HCT116 (cell line): ENCODE data around the gene BRSK1. TPM values are rescaled to one million over a fixed set of nuclear protein-coding genes. Genes with fewer than 3 reads are reported as not detected.

Source experiments
- ATAC-seq: fragments of 200-7000 bp; cut with Tn5 transposase; 2 replicates; pipeline ENCODE4 v1.9.1; 2020; ENCODE audit warnings: mild to moderate bottlenecking, moderate library complexity
- Bru-seq: library from RNA; stranded (reverse); fragments of 400-500 nt; gene quantifications from one replicate; lab custom pipeline; 2021; lab: Mats Ljungman, UMichigan
- BruChase-seq, 2 experiments: library from RNA; stranded (reverse); fragments of 400-500 nt; gene quantifications; one replicate each; lab custom pipeline; 2021; lab: Mats Ljungman, UMichigan
- BruUV-seq: library from RNA; stranded (reverse); fragments of 400-500 nt; replicated peaks from 2 replicates; lab custom pipeline; 2021; lab: Mats Ljungman, UMichigan
- CTCF ChIA-PET: fragments of 300-600 bp; sonication (Branson Sonifier 250); formaldehyde crosslinking; loops from one replicate; lab custom pipeline; 2021; ENCODE audit warnings: antibody characterized with exemption; lab: Charles Lee
- POLR2A ChIA-PET: fragments of 300-600, 350-600 bp; sonication (Branson Sonifier 250); formaldehyde crosslinking; loops from one replicate; lab custom pipeline; 2021; ENCODE audit warnings: antibody characterized with exemption; lab: Charles Lee
- RAD21 ChIA-PET, 2 experiments: fragments of 300-600 bp; sonication (Branson Sonifier 250); formaldehyde crosslinking; loops; one replicate each; lab custom pipeline; 2023; ENCODE audit warnings: low total read pairs in 2 of 2; ENCODE audit not compliant: uncharacterized antibody in 2 of 2, unreplicated experiment in 2 of 2, low non-redundant PET in 1 of 2; lab: Charles Lee
- DNase-seq: peaks from one replicate; pipeline ENCODE4 v3.0.0-alpha.2; 2010; ENCODE audit warnings: low read depth, low spot score
- H2AFZ ChIP-seq: fragments of 200-600 bp; shearing (Covaris generic), sonication (generic); 2 replicates; pipeline ENCODE4 v1.6.1; 2017; ENCODE audit warnings: low read depth, mixed run types, mixed read lengths, antibody characterized with exemption, low read length; ENCODE audit not compliant: poor library complexity, severe bottlenecking
- H3K27ac ChIP-seq: 2 replicates; pipeline ENCODE4 v1.5.1; 2012; ENCODE audit warnings: low read depth, low read length
- H3K27me3 ChIP-seq: fragments of 200-600 bp; sonication (generic); 2 replicates; pipeline ENCODE4 v1.6.1; 2016; ENCODE audit warnings: mixed run types, low read length, mixed read lengths; ENCODE audit not compliant: insufficient read depth
- H3K36me3 ChIP-seq, 2 experiments: fragments of 200-500 bp in 1 of 2; fragments of 200-600 bp in 1 of 2; sonication (Bioruptor generic) in 1 of 2; sonication (generic) in 1 of 2; 2 replicates each; pipeline versions ENCODE4 v1.5.1 to v1.6.1; 2014 to 2016; ENCODE audit warnings: low read length in 2 of 2, inconsistent platforms in 1 of 2, mixed read lengths in 1 of 2, mixed run types in 1 of 2; ENCODE audit not compliant: insufficient read depth in 2 of 2, control insufficient read depth in 1 of 2
- H3K4me1 ChIP-seq, 2 experiments: fragments of 200-600 bp in 1 of 2; sonication (generic) in 1 of 2; 2 replicates each; pipeline versions ENCODE4 v1.5.1 to v1.6.1; 2012 to 2017; ENCODE audit warnings: low read length in 2 of 2, inconsistent platforms in 1 of 2, mild to moderate bottlenecking in 1 of 2, mixed read lengths in 1 of 2, mixed run types in 1 of 2, moderate library complexity in 1 of 2; ENCODE audit not compliant: insufficient read depth in 2 of 2, control insufficient read depth in 1 of 2
- H3K4me2 ChIP-seq: fragments of 200-600 bp; sonication (generic); 2 replicates; pipeline ENCODE4 v1.6.1; 2017; ENCODE audit warnings: mixed run types, low read length, mixed read lengths
- H3K4me3 ChIP-seq, 2 experiments: fragments of 200-600 bp in 1 of 2; sonication (generic) in 1 of 2; replicated peaks in 1 of 2; 2 replicates each; pipeline ENCODE4 v1.5.1; 2011 to 2016; ENCODE audit warnings: low read length in 2 of 2, control low read depth in 1 of 2, low read depth in 1 of 2, mild to moderate bottlenecking in 1 of 2, mixed read lengths in 1 of 2, mixed run types in 1 of 2
- H3K79me2 ChIP-seq: fragments of 200-600 bp; sonication (generic); 2 replicates; pipeline ENCODE4 v1.6.1; 2017; ENCODE audit warnings: mild to moderate bottlenecking, mixed run types, low read length, moderate library complexity, mixed read lengths; ENCODE audit not compliant: insufficient read depth
- H3K9ac ChIP-seq: fragments of 200-600 bp; sonication (generic); 2 replicates; pipeline ENCODE4 v1.6.1; 2016; ENCODE audit warnings: low read length, mixed read lengths
- H3K9me2 ChIP-seq: fragments of 200-600 bp; sonication (generic), shearing (Covaris generic); 2 replicates; pipeline ENCODE4 v1.6.1; 2017; ENCODE audit warnings: mixed run types, mild to moderate bottlenecking, moderate library complexity; ENCODE audit not compliant: insufficient read depth
- H3K9me3 ChIP-seq, 2 experiments: fragments of 200-500 bp in 1 of 2; fragments of 200-600 bp in 1 of 2; sonication (Bioruptor generic) in 1 of 2; sonication (generic) in 1 of 2; 2 replicates each; pipeline ENCODE4 v1.6.1; 2014 to 2017; ENCODE audit warnings: low read length in 2 of 2, mixed read lengths in 2 of 2, inconsistent platforms in 1 of 2, low read depth in 1 of 2, mild to moderate bottlenecking in 1 of 2, mixed run types in 1 of 2, moderate library complexity in 1 of 2; ENCODE audit not compliant: control insufficient read depth in 1 of 2, insufficient read depth in 1 of 2
- H4K20me1 ChIP-seq: fragments of 200-600 bp; sonication (generic), shearing (Covaris generic); 2 replicates; pipeline ENCODE4 v1.6.1; 2017; ENCODE audit warnings: mixed run types, mild to moderate bottlenecking, moderate library complexity; ENCODE audit not compliant: insufficient read depth
- ATF3 ChIP-seq: IDR thresholded peaks from 2 replicates; pipeline ENCODE4 v1.6.1; 2012
- EZH2 ChIP-seq: fragments of 200-600 bp; sonication (generic); IDR thresholded peaks from 2 replicates; pipeline ENCODE4 v1.6.1; 2017; ENCODE audit warnings: antibody characterized with exemption, mixed run types
- FOSL1 ChIP-seq: IDR thresholded peaks from 2 replicates; pipeline ENCODE4 v1.6.1; 2012; ENCODE audit warnings: low read depth
- RAD21 ChIP-seq: IDR thresholded peaks from 2 replicates; pipeline ENCODE4 v1.6.1; 2012; ENCODE audit warnings: low read depth, mild to moderate bottlenecking
- SP1 ChIP-seq: IDR thresholded peaks from 2 replicates; pipeline ENCODE4 v1.6.1; 2012; ENCODE audit warnings: low read depth
- SRF ChIP-seq: IDR thresholded peaks from 2 replicates; pipeline ENCODE4 v1.6.1; 2012; ENCODE audit warnings: low read depth
- YY1 ChIP-seq: IDR thresholded peaks from 2 replicates; pipeline ENCODE4 v1.6.1; 2011; ENCODE audit warnings: low read length, low read depth, moderate library complexity, mild to moderate bottlenecking; ENCODE audit not compliant: insufficient replicate concordance; ENCODE audit errors: extremely low read depth
- ZFX ChIP-seq: fragments of 450-650 bp; IDR thresholded peaks from 2 replicates; pipeline ENCODE4 v1.6.1; 2017
- intact Hi-C: fragments of 100-400 bp; cut with micrococcal nuclease; formaldehyde crosslinking; loops from 2 replicates; pipeline ENCODE4 v1.10.0; 2022
- long read RNA-seq: library from polyadenylated mRNA; unstranded; transcript quantifications from one replicate; pipeline ENCODE4 v2.0.0, GENCODE V29; 2021; ENCODE audit not compliant: unreplicated experiment
- polyA plus RNA-seq: library from polyadenylated mRNA; unstranded; fragments of >200 nt; gene quantifications from 2 replicates; pipeline ENCODE4 v1.2.1, GENCODE V29; 2012; ENCODE audit warnings: missing spikeins
- total RNA-seq: library from RNA; stranded (reverse); gene quantifications from one replicate; pipeline ENCODE4 v1.2.1, GENCODE V29; 2021; ENCODE audit not compliant: unreplicated experiment

Gene BRSK1
- total RNA-seq (33.3 TPM), Bru-seq, nascent RNA (percentile 57 among the genes with signal in this experiment), BruChase-seq, experiment 1, labeled RNA remaining after a 6-hour chase (percentile 70 among the genes with signal in this experiment), BruChase-seq, experiment 2, labeled RNA remaining after a 2-hour chase (percentile 62 among the genes with signal in this experiment)
- polyA plus RNA-seq: 37.7 and 47.8 TPM in 2 replicates
- long read RNA-seq, partial matches to known transcripts: 1 of 13 reads
- long read RNA-seq, other reads (novel, unspliced or antisense): 12 of 13 reads

GRCh38 chr19:55283548-55284377, at the start of gene BRSK1:
TSS of gene BRSK1 (plus strand) at chr19:55283997. CDS start at chr19:55284443, 446 bp downstream.
- ATAC-seq: peak; percentile 3; the same call in 1 of the 2 replicates
- Histone ChIP-seq H3K36me3 (no peaks in the 10 kb centered on the region), H3K9me3 (no peaks in the 10 kb centered on the region), H3K4me1 (peaks cover 19 to 39% of the 10 kb centered on the region in 2 experiments), H4K20me1 (no peaks in the 10 kb centered on the region), H3K27ac (peak within 1 kb of the TSS; percentile 43; the same call in 1 of the 2 replicates), H3K79me2 (peaks cover 19% of the 10 kb centered on the region)
- CTCF ChIA-PET: interaction anchor here (1.0 kb wide), 1 partner anchor 18 kb away, joined by 3 read pairs; no protein-coding TSS in a partner anchor
- RAD21 ChIA-PET: no interaction called here
- TF ChIP-seq EZH2: no peak
- TF ChIP-seq YY1: peak; percentile 16
- peak; percentile 44; the same call in 1 of the 2 replicates for TF ChIP-seq SP1
- peak; percentile 9; the same call in 1 of the 2 replicates for TF ChIP-seq ZFX
- TF ChIP-seq, all 23 proteins: peak for 3
- Histone ChIP-seq H3K27me3 (no peaks in the 10 kb centered on the region), H3K4me2 (peak within 1 kb of the TSS; percentile 81), H3K4me3 (peak within 1 kb of the TSS; percentile 46 to 60), H2AFZ (peak within 1 kb of the TSS; percentile 61), H3K9me2 (no peaks in the 10 kb centered on the region), H3K9ac (peak within 1 kb of the TSS; percentile 67)
- intact Hi-C loops: no loop called here
- DNase-seq: peak; percentile 26
- POLR2A ChIA-PET: no interaction called here
- BruUV-seq: no TSS peak

GRCh38 chr19:55238030-55238429, 45.8 kb upstream of the BRSK1 start:
- DNase-seq (no peak), ATAC-seq (no peak)
- Histone ChIP-seq H3K9ac (no peak overlapping the region), H3K27me3 (no peaks in the 10 kb centered on the region), H3K36me3 (peaks cover 43 to 50% of the 10 kb centered on the region in 2 experiments), H2AFZ (no peak overlapping the region), H3K27ac (no peak overlapping the region), H3K79me2 (peaks cover 8% of the 10 kb centered on the region; the same call in 1 of the 2 replicates), H3K4me3 (no peak overlapping the region), H3K4me2 (no peak overlapping the region), H3K4me1 (no peaks in the 10 kb centered on the region), H3K9me3 (no peaks in the 10 kb centered on the region), H4K20me1 (no peaks in the 10 kb centered on the region), H3K9me2 (no peaks in the 10 kb centered on the region)
- ChIA-PET CTCF (no interaction called here), POLR2A (no interaction called here), RAD21 (no interaction called here)
- TF ChIP-seq ATF3: no peak
- TF ChIP-seq FOSL1: no peak
- no peak for TF ChIP-seq SRF
- no peak for TF ChIP-seq RAD21
- no TSS peak for BruUV-seq
- intact Hi-C loops: no loop called here
